22Rv1 (cell line): ENCODE data around the gene DNAJC5G.

Source experiments
- ZFX ChIP-seq: fragments of 450-650 bp; IDR thresholded peaks from 2 replicates; pipeline ENCODE4 v1.6.1; 2017; ENCODE audit warnings: antibody characterized with exemption, borderline replicate concordance
- TF ChIP-seq, protein P1 (sequence below): fragments of 450-650 bp; IDR thresholded peaks from 2 replicates; pipeline ENCODE4 v1.5.1; 2017; ENCODE audit warnings: mild to moderate bottlenecking

DNA sequence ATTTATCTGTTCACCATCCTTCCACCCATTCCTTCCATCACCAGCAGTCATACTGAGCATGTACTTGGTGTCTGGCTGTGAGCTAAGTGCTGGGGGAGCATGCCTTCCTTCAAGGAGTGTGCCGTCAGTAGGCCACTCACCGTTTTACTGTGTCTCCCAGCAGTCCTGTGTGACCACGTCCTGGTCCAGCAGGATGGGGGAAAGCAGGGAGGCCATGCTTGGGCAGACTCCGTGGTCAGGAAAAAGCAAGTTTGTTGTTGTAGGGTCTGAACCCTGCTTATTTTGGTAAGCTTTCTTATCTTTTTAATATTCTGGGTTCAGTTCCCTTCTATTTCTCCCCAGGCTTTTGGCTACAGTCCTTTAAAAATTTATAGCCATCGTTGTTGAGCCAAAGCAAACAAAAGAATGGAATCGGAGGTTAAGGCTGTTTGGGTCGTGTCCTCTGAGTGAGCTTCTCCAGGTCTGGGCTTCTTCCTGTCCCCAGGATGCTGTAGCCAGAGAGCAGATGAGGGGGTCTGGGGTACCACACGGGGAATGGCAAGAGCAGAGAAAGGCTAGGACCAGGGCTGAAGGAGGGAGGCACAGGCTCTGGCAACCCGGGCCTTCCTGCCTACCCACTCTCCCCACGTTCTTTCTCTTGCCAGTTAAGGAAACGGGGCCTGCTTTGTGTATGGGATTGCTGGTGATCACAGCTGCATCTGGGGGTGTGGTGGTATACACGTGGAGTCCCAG is 25.9 kb upstream of the DNAJC5G start:
- TF ChIP-seq, protein P1, sequence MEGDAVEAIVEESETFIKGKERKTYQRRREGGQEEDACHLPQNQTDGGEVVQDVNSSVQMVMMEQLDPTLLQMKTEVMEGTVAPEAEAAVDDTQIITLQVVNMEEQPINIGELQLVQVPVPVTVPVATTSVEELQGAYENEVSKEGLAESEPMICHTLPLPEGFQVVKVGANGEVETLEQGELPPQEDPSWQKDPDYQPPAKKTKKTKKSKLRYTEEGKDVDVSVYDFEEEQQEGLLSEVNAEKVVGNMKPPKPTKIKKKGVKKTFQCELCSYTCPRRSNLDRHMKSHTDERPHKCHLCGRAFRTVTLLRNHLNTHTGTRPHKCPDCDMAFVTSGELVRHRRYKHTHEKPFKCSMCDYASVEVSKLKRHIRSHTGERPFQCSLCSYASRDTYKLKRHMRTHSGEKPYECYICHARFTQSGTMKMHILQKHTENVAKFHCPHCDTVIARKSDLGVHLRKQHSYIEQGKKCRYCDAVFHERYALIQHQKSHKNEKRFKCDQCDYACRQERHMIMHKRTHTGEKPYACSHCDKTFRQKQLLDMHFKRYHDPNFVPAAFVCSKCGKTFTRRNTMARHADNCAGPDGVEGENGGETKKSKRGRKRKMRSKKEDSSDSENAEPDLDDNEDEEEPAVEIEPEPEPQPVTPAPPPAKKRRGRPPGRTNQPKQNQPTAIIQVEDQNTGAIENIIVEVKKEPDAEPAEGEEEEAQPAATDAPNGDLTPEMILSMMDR, result no peak
- TF ChIP-seq ZFX, result no peak
